GM23248 (cell line): ENCODE data around the gene RRP9.

Experiments used
- EZH2 ChIP-seq: fragments of 200-600 bp; sonication (generic); IDR thresholded peaks from 2 replicates; pipeline ENCODE4 v1.6.1; 2018; ENCODE audit warnings: antibody characterized with exemption, mild to moderate bottlenecking; ENCODE audit not compliant: insufficient read depth, poor library complexity, severe bottlenecking
- EZH2phosphoT487 ChIP-seq: fragments of 200-600 bp; sonication (generic); IDR thresholded peaks from 2 replicates; pipeline ENCODE4 v1.6.1; 2018; ENCODE audit warnings: antibody characterized with exemption, moderate library complexity, mild to moderate bottlenecking, low read depth; ENCODE audit not compliant: insufficient read depth

- TF ChIP-seq EZH2 (no peak), EZH2phosphoT487 (no peak)
Measured at GRCh38 chr3:51945031-51945840, 3.5 kb upstream of the RRP9 start.
